Stimulated activated CD4-positive, alpha-beta T cell treated with anti-CD3 and anti-CD28 coated beads, Interleukin-15, amount 100 ng/mL, for 48 hours (primary cell): Measurements from ENCODE around the gene ARL8A.

Experiments used
- DNase-seq, 2 donors: peaks; one replicate each; pipeline ENCODE4 v3.0.0-alpha.2; 2020; ENCODE audit warnings: low read depth in 2 of 2

The ARL8A gene

DNA sequence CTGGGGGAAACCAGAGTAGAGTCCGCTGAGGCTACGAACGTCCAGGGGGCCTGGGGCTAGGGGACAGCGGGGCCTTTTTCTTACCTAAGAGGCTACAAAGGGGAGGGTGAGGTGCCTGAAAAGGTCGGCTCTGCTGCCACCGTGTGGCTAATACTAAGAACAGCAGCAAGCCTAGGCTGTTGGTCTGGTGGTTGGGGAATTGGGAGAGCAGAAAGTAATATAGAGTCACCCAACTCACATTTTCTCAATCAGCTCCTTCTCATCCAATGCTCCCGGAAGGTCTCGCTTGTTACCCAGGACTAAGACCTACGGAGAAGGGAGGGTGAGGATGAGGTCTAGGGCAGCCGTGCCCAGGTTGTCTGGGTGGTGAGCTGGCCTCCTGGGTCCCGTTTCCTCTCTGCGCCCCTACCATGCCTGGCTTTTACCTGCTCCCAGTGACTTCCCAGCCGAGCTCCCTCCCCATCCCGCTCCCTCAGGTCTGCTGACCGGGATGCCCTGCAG is 9.3 kb downstream of the ARL8A start:
- DNase-seq, result peak in 1 of 2 donors; percentile 19

DNA sequence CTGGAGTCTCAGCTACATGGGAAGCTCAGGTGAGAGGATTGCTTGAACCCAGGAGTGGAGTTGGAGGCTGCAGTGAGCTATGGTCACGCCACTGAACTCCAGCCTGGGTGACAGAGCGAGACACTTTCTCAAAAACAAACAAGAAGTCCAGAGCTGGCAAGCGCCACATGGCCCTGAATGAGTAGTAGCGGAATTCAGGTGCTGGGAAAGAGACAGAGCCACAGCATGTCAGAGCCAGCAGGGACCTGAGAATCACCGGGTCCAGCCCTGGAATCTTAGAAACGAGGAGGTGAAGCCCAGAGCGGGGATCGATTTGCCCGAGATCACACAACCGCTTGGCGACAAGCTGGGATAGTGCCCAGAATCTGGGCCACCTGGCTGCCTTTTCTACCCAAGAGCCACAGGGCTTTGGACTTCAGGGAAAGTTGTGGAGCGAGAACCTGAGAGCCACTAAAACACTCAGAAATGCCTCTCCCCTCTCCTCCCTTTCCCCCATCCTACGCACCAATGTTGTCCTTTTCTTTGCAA is 9.8 kb downstream of the ARL8A start:
- no peak for DNase-seq

DNA sequence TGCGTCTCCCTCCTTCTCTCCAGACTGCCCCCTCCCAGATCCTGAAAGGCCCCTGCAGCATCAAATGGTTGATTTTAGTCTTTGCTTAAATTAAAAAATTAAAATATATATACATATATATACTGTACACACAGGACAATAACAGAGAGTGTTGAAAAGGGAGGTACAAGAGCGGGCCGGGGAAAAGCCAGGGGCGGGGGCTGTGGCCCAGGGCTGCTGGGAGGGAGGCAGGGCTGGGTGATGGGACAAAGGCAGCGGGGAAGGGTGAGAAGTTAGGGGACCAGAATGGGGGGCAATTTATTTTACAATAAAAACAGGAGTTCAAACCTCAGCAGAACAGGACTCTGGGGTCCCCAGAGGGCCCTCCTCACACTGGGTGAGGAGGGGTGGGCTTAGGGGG is 10.5 kb downstream of the ARL8A start:
- DNase-seq, result no peak

DNA sequence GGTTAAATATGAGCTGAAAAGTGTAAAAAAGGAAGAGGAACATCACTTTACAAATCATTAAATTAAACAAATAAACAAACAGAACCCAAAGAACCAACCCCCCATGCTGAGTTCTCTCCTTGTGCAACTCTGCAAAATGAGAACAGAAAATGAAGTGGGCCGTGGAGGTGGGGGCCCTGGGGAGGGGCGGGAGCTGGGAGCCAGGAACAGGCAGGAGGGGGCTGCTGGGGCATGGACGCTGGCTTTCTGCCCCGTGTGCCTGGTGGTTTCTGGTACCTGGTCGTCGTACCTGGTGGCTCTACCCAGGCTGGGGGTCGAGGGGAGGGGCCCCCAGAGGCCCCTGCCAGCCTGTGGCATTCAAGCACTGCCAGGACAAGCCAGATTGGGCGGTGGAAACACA is 11.0 kb downstream of the ARL8A start:
- no peak for DNase-seq

DNA sequence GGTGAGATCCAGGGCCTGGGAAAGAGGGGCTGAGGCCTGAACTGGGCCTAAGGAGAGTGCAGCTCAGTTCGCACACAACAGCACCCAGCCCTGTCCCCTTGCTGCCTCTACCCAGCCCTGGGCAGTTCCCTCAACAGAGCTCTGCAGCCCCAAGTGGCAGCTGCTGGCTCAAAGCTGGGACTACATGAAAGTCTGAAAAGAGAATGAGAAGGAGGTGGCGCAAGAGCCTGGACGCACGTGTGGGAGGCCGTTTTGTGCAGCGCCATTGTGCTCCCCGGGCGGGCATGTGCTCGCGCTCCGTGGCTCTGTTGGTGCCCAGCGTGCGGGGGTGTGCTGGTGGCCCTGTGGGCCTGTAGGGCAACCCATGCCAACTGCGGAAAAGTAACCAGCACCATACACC is 11.5 kb downstream of the ARL8A start:
- DNase-seq, result no peak

DNA sequence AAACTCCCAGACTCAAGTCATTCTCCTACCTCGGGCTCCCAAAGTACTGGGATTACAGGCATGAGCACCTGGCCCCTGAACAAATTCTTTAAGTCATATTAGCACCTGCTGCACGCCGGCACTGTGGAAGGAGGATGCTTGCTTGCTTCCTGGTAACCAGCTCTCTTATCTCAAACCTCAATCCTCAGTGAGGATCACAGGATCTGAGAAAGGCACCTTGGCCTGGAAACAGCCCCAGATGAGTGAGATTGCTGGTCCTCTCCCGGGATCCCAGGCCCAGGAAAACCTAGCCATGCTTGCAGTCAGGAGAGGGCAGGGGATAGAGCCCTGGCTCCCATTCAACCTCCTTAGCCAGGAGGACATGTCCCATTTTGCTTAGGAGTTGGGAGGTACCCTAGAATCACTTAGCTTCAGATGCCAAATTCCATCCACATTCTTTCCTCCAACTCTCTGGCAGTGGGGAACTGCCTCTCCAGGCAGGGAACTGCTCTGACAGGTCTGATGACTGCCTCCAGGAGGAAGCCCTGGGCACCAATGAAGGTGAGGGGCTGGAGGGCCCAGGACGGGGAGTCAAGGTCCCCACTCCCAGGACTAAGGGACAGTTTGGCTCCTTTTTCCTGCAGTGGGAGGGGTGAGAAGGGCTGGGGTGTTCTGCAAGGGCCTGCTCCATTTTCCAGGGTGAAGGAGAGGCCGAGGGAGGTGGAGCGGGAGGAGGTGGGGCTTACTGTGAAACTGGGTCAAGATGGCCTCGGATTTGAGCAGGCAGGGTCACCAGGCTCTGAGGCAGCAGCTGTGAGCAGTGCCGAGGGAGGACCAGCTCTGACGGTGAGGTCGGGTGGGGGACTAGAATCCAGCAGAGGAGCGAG is 12.3 kb downstream of the ARL8A start:
- DNase-seq, result no peak

DNA sequence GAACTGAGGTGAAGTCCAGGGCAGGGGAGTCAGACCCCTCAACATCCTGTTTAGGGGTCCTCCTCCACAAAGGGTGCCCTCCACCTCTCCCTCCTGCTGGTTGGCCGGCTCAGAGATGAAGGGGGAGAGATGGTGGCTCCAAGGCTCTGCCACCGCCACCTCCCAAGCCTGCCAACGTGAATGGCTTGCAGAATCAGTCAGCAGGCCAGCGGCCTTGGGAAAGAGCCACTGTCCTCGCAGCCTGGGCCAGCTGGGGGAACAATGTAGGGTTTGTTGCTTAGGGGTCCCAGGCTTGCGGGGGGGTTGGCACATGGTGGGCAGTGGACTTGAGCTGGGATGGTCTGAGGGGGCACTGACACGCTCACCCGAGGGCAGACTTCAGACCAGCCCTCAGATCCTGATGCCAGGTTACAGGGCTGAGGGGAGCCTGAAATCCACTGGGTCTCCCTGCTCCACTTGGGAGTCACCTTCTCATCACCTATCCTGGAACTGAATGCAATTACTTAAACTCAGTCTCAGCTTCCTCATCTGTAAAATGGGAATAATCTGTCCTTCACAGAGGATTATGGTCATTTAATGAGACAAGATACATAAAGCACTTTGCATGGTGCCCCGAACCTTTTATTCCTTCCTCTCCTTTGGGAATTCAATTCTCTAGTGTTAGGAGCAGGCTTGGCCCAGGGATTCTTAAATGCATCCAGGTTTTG is 13.6 kb downstream of the ARL8A start:
- no peak for DNase-seq

DNA sequence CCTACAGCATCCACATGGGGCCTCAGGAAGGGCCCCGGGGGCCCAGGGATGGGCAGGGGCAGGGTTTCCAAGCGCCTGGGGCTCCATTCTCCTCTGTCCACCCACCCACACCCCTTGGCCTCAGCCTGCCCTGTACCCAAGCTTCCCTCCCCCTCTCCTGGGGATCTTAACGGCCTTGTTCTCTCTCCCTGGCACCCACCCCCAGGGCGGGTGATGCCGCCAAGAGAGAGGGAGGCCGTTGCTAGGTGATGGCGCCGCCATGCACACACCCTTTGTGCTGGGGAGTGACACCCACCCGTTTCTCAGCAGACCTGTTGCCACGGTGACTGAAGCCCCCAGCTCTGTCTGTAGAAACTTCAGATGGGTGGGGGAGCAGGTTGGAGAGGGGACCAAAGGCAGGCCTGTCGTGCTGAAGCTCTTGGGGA is 14.2 kb downstream of the ARL8A start:
- DNase-seq, result no peak

DNA sequence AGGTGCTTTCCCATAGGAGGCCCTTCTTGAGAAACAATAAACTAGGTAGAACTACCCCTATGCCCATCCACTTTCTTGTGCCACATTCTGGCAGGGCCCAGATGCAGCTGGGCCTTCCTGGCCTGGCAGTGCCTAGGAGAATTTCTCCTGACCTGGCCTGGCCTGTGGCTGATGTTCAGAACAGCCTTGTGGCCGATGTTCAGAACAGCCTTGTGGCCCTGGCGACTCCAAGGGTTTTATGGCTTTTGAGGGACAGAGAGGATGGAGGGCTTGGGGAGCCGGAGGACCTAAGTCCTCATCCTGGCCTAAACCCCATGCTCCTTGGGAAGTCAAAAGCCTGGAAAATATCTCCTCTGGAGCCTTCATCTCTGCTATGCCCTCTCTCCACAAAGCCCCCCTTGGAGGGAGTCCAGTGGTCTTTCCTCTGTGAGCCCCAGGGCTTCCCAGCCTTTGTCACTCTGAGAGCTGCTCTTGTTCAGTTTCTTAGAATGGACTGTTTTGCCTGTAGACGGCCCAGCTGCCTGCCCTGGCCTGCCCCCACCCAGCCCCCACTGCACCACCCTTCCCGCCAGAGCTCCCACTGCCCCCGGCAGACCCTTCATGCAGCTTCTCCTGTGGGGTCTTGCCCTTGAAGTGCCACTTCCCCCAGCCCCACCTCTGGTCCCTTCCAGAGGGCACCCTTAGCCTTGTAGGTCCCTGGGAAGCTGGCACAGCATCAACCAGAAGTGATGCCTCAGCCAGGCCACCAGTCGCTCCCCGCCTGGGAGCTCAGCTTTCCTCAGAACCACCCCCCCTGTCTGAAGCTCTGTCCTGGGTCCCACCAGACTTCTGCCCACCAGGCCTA is 14.9 kb downstream of the ARL8A start:
- DNase-seq, result no peak

DNA sequence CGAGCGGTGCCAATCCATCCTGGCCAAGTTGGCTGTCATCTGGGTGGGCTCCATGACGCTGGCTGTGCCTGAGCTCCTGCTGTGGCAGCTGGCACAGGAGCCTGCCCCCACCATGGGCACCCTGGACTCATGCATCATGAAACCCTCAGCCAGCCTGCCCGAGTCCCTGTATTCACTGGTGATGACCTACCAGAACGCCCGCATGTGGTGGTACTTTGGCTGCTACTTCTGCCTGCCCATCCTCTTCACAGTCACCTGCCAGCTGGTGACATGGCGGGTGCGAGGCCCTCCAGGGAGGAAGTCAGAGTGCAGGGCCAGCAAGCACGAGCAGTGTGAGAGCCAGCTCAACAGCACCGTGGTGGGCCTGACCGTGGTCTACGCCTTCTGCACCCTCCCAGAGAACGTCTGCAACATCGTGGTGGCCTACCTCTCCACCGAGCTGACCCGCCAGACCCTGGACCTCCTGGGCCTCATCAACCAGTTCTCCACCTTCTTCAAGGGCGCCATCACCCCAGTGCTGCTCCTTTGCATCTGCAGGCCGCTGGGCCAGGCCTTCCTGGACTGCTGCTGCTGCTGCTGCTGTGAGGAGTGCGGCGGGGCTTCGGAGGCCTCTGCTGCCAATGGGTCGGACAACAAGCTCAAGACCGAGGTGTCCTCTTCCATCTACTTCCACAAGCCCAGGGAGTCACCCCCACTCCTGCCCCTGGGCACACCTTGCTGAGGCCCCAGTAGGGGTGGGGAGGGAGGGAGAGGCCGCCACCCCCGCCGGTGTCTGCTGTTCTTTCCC is 16.5 kb downstream of the ARL8A start:
- no peak for DNase-seq

DNA sequence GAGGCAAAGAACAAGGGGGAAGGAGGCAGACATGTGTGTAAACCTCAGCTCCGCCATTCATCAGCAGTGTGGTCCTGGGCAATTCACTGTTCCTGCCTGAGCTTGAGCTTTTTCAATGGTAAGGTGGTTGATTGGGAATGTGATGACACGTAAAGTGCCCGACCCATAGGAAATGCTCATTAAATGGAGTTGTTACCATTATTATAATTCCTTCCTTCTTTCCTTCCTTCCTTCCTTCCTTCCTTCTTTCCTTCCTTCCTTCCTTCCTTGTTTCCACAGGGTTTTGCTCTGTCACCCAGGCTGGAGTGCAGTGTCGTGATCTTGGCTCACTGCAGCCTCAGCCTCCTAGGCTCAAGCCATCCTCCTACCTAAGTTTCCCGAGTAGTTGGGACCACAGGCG is 17.5 kb downstream of the ARL8A start:
- DNase-seq, result no peak

DNA sequence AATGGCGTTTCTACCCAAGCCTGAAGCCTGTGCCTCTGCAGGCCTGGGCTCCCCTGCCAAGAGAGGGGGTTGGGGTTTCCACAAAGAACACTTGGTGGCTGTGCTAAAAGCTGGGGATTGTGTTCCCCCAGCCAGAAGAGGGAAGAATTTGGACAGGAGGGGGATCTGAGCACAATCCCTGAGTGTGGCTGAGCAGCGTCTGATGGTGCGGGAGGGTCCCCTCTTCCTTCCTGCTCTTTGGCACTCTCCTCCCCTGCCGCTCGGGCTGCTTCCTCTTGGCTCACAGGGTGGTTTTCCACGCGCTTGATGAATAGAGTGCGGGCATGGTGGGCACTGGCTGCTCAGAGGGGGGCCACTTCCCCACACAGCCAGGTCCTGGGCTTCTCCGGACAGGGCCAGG is 18.1 kb downstream of the ARL8A start:
- DNase-seq, result no peak

DNA sequence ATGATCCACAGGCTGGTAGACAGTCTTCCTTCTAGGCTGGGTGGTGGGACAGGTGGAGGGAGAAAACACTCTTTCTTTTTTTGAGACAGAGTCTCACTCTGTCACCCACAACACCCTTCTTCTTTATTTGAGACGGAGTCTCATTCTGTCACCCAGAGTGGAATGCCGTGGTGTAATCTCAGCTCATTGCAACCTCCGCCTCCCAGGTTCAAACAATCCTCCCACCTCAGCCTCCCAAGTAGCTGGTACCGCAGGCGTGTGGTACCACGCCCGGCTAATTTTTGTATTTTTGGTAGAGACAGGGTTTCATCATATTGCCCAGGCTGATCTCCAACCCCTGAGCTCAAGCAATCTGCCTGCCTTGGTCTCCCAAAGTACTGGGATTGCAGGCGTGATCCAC is 18.9 kb downstream of the ARL8A start:
- no peak for DNase-seq

DNA sequence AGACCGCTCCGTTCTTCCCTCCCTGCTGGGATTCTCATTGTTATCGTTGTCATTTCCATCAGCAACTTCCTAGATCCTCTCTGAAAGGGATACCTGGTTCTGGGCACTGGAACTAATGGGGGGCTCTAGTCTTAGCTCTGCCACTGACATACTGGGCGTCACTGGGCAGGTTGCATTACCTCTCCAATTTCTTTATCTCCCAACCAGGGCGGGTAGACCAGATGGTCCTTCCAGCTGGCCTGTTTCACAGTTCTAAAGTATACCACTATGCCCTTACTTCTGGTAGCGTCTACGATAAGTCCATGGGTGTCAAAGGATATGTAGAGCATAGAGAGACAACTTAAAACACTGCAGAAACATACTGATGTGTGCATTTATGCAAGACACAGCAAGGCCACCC is 20.4 kb downstream of the ARL8A start:
- DNase-seq, result no peak

DNA sequence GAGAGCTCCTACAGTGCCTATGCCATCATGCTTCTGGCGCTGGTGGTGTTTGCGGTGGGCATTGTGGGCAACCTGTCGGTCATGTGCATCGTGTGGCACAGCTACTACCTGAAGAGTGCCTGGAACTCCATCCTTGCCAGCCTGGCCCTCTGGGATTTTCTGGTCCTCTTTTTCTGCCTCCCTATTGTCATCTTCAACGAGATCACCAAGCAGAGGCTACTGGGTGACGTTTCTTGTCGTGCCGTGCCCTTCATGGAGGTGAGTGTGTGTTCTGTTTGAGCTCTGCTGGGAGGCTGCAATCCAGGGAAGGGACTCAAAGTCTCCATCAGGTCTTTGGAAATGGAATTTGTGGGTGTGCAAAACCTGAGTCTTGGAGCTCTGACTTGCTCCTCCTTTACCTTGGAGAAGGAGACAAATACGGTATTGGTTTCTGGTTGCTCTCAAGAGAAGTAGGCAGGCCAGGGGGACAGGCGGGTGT is 21.2 kb downstream of the ARL8A start:
- DNase-seq, result no peak

DNA sequence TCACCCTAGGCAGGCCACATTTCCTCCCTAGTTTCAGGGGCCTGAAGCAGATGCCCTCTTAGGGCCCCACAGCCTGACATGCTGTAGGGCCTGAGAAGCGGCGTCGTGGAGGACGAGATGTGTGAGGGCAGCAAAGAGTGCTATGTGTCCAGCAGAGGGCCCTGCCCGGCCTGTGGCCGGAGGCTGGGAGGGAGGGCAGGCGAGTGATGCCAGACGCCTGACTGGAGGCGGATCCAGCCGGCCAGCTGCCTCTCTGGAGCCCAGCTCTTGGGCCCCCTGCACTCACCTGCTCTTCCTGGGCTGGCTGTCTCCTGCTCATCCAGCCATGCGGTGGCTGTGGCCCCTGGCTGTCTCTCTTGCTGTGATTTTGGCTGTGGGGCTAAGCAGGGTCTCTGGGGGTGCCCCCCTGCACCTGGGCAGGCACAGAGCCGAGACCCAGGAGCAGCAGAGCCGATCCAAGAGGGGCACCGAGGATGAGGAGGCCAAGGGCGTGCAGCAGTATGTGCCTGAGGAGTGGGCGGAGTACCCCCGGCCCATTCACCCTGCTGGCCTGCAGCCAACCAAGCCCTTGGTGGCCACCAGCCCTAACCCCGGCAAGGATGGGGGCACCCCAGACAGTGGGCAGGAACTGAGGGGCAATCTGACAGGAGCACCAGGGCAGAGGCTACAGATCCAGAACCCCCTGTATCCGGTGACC is 21.8 kb downstream of the ARL8A start, which contains the start of gene GPR37L1:
GPR37L1 (plus strand) TSS at position 279 of the 697 bp plus-strand sequence; CDS start at position 326, 47 bp downstream.
- DNase-seq, result no peak

DNA sequence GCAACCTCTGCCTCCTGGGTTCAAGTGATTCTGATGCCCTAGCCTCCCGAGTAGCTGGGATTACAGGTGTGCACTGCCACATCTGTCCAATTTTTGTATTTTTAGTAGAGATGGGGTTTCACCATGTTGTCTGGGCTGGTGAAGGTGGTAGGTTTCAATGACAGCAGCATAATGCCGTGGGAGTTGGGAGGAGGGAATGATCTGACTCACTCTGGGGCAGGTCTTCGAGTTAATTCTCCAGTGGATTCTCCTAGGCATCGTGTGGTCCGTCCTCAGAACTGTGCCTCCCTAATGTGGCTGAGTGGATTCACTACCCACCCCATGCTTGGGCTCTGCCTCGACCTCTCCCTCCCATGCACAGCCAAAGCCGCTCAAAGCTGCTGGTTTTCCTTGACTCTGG is 23.5 kb downstream of the ARL8A start:
- DNase-seq, result no peak

DNA sequence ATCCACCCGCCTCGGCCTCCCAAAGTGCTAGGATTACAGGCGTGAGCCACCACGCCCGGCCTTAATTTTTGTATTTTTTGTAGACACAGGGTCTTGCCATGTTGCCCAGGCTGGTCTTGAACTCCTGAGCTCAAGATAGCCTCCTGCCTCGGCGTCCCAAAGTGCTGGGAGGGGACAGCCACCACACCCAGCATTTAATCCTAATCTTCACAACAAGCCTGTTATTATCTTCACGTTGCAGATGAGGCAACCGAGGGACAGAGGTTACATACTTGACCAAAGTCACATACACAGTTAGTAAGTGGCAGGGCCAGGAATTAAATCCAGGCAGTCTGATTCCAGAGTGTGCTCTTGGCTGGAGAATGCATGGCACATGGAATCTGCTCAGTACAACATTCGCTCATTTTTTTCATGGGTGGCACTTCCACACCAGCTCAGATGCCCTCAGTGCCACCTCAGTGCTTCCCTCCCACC is 26.6 kb downstream of the ARL8A start:
- DNase-seq, result no peak

DNA sequence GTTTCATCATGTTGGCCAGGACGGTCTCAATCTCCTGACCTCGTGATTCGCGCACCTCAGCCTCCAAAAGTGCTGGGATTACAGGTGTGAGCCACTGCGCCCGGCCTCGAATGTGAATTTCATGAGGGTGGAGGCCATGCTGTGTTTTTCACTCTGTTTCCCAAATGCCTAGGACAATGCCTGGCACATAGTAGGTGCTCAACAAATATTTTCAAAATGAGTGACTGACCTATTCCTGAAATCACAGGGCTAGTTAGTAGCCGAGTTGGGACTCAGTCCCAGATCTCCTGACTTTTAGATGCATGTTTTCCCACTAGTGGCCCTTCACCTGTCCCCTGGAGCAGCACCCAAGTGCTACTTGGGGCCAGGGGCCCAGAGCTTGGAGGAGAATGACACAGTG is 28.2 kb downstream of the ARL8A start:
- no peak for DNase-seq

DNA sequence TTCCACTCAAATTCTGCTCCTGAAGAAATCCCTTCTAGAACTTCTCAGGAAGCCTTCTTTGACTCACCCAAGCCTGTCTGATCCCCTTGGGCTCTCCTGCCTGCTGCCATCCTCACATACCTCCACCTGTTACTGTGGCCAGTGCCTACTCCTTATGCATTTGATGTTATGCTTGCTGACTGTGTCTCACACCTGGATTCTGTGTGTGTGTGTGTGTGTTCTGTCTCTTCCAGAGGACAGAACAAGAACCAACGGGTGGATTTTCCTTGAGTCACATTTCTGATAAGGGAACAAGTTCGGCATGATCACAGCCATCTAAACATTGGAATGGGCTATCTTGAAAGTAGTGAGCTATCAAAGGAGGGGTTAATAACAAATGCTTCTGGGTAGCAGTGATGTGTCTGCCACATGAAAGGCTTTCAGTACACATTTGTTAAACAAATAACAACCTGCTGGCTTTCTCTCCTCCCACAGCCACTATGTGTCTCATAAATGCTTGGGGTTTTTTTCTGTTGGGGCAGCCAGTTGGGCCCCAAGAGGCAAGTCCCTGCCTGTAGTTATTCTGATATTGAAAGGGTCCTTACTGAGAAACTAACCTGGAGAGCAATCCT is 30.7 kb downstream of the ARL8A start:
- no peak for DNase-seq
